ENCODE data around the gene FOXG1. TPM values are rescaled to one million over a fixed set of nuclear protein-coding genes. Genes with fewer than 3 reads are reported as not detected.

Gene FOXG1
- total RNA-seq, 1 experiment from 2014 or later, result not detected

DNA sequence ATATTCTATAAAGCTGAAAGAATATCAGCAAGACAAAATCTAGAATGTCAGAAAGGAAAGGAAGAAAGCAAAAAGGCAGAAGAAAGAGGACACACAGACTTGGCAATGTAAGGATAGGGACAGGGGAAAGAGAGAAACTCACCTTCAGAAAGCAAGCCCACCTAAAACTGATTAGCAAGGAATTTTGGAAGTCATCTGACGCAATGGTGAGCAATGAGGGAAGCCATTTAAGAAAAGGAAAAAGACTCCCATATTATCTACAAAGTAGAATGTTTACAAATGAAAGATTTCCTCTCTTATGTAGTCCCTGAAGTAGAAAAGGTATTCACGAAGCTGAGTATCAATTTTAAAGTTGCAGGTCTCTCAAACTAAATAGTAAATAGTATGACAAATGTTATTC lies 35.2 kb upstream of the FOXG1 start:
- Histone ChIP-seq H3K36me3 (ENCODE audit: control insufficient read depth in 1 of 2, insufficient read depth in 2 of 2, low read length in 2 of 2) (no peaks in the 10 kb centered on the region), H3K27ac (ENCODE audit: low read depth, low read length) (no peak overlapping the region), H4K20me1 (ENCODE audit: insufficient read depth) (no peaks in the 10 kb centered on the region), H3K4me2 (ENCODE audit: low read length) (no peak overlapping the region), H3K9me2 (ENCODE audit: insufficient read depth) (no peaks in the 10 kb centered on the region), H3K4me1 (ENCODE audit: control insufficient read depth in 1 of 2, insufficient read depth in 2 of 2, low read length in 2 of 2) (no peaks in the 10 kb centered on the region), H3K79me2 (ENCODE audit: insufficient read depth, low read length) (no peaks in the 10 kb centered on the region), H3K4me3 (replicated peaks in 1 of 2; ENCODE audit: low read depth in 1 of 2, low read length in 2 of 2) (no peak overlapping the region), H3K27me3 (ENCODE audit: insufficient read depth, low read length) (no peaks in the 10 kb centered on the region), H3K9ac (ENCODE audit: low read length) (no peak overlapping the region), H3K9me3 (ENCODE audit: control insufficient read depth in 1 of 2, insufficient read depth in 1 of 2, low read depth in 1 of 2, low read length in 2 of 2) (peaks cover 8 to 25% of the 10 kb centered on the region in 2 experiments; a peak in 3 of 4 replicates), H2AFZ (ENCODE audit: low read depth, low read length, poor library complexity, severe bottlenecking) (no peak overlapping the region)
- no TSS peak for BruUV-seq (replicated peaks)
- no peak for ATAC-seq
- ChIA-PET CTCF (no interaction called here), RAD21 (ENCODE audit: low non-redundant PET in 1 of 2, low total read pairs in 2 of 2, uncharacterized antibody in 2 of 2, unreplicated experiment in 2 of 2) (no interaction called here), POLR2A (no interaction called here)
- intact Hi-C loops (cut with micrococcal nuclease), result no loop called here
- no peak for DNase-seq (ENCODE audit: low read depth, low spot score)
- no peak for TF ChIP-seq SIN3A (IDR thresholded peaks at IDR 0.05; ENCODE audit: low read depth)
- TF ChIP-seq CBX3 (IDR thresholded peaks at IDR 0.05; ENCODE audit: low read depth), result no peak
- TF ChIP-seq, protein P1, sequence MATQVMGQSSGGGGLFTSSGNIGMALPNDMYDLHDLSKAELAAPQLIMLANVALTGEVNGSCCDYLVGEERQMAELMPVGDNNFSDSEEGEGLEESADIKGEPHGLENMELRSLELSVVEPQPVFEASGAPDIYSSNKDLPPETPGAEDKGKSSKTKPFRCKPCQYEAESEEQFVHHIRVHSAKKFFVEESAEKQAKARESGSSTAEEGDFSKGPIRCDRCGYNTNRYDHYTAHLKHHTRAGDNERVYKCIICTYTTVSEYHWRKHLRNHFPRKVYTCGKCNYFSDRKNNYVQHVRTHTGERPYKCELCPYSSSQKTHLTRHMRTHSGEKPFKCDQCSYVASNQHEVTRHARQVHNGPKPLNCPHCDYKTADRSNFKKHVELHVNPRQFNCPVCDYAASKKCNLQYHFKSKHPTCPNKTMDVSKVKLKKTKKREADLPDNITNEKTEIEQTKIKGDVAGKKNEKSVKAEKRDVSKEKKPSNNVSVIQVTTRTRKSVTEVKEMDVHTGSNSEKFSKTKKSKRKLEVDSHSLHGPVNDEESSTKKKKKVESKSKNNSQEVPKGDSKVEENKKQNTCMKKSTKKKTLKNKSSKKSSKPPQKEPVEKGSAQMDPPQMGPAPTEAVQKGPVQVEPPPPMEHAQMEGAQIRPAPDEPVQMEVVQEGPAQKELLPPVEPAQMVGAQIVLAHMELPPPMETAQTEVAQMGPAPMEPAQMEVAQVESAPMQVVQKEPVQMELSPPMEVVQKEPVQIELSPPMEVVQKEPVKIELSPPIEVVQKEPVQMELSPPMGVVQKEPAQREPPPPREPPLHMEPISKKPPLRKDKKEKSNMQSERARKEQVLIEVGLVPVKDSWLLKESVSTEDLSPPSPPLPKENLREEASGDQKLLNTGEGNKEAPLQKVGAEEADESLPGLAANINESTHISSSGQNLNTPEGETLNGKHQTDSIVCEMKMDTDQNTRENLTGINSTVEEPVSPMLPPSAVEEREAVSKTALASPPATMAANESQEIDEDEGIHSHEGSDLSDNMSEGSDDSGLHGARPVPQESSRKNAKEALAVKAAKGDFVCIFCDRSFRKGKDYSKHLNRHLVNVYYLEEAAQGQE (IDR thresholded peaks at IDR 0.05; ENCODE audit: low read depth), result no peak
- TF ChIP-seq EGR1 (IDR thresholded peaks at IDR 0.05; ENCODE audit: low read depth), result no peak
- no peak for TF ChIP-seq RAD21 (IDR thresholded peaks at IDR 0.05; ENCODE audit: low read depth)
- TF ChIP-seq JUND (IDR thresholded peaks at IDR 0.05), result no peak

DNA sequence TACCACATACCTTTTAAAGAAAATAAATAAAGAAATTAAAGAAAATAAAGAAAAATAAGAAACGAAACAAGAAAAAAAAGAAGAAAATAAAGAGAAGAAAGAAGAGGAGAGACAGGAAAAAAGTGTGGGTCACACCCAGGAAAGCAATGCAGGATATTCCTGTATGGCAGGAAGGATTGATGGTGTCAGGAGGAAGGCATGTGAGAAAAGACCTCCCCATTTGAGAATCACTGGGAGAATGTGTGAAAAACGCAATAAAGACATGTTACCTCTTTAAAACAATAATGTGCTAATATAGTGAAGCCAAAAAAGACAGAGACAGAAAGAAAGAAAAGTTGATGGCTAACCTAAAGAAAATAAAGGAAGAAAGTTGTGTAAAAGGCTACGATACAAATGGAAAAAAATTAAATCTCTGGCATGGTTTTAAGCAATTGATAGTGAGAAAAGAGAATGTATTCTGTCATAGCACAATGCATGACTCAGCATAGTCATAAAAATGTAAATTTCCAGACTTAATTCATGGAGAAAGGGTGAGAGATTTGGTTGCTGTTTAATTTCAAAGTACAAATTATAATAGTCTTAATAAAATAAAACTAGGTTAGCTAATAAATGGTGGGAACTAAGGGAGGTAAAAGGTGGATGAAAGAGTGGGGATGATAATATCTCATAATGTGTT lies 24.3 kb upstream of the FOXG1 start:
- H3K9me2 ChIP-seq (ENCODE audit: insufficient read depth), result no peaks in the 10 kb centered on the region
- H3K79me2 ChIP-seq (ENCODE audit: insufficient read depth, low read length), result no peaks in the 10 kb centered on the region
- RAD21 ChIA-PET (ENCODE audit: low non-redundant PET in 1 of 2, low total read pairs in 2 of 2, uncharacterized antibody in 2 of 2, unreplicated experiment in 2 of 2), result no interaction called here
- no TSS peak for BruUV-seq (replicated peaks)
- H2AFZ ChIP-seq (ENCODE audit: low read depth, low read length, poor library complexity, severe bottlenecking), result no peak overlapping the region
- H3K9me3 ChIP-seq (ENCODE audit: control insufficient read depth in 1 of 2, insufficient read depth in 1 of 2, low read depth in 1 of 2, low read length in 2 of 2), result peaks cover 3 to 12% of the 10 kb centered on the region in 2 experiments; a peak in 2 of 4 replicates
- H3K27me3 ChIP-seq (ENCODE audit: insufficient read depth, low read length), result no peaks in the 10 kb centered on the region
- no peaks in the 10 kb centered on the region for H4K20me1 ChIP-seq (ENCODE audit: insufficient read depth)
- no peak overlapping the region for H3K4me3 ChIP-seq (replicated peaks in 1 of 2; ENCODE audit: low read depth in 1 of 2, low read length in 2 of 2)
- intact Hi-C loops (cut with micrococcal nuclease), result no loop called here
- POLR2A ChIA-PET, result no interaction called here
- H3K4me2 ChIP-seq (ENCODE audit: low read length), result no peak overlapping the region
- H3K4me1 ChIP-seq (ENCODE audit: control insufficient read depth in 1 of 2, insufficient read depth in 2 of 2, low read length in 2 of 2), result no peaks in the 10 kb centered on the region
- H3K36me3 ChIP-seq (ENCODE audit: control insufficient read depth in 1 of 2, insufficient read depth in 2 of 2, low read length in 2 of 2), result no peaks in the 10 kb centered on the region
- DNase-seq (ENCODE audit: low read depth, low spot score) (no peak), ATAC-seq (no peak)
- TF ChIP-seq EZH2 (IDR thresholded peaks at IDR 0.05) (no peak), ZNF274 (IDR thresholded peaks at IDR 0.05; ENCODE audit: low read depth, low read length) (no peak), FOSL1 (IDR thresholded peaks at IDR 0.05; ENCODE audit: low read depth) (no peak), CEBPB (IDR thresholded peaks at IDR 0.05; ENCODE audit: low read depth) (no peak)
- CTCF ChIA-PET, result no interaction called here
- no peak overlapping the region for H3K27ac ChIP-seq (ENCODE audit: low read depth, low read length)
- H3K9ac ChIP-seq (ENCODE audit: low read length), result no peak overlapping the region

Measured in HCT116 (cell line).